Parietal lobe (tissue), 2 donors: ENCODE data around the gene CSE1L. TPM values are rescaled to one million over a fixed set of nuclear protein-coding genes. Genes with fewer than 3 reads are reported as not detected.

Source experiments
- small RNA-seq: library from RNA; depleted of rRNA; stranded (forward); fragments of <200 nt; gene quantifications from one replicate; pipeline ENCODE3, GENCODE V24; 2014; ENCODE audit warnings: low replicate concordance
- total RNA-seq: library from RNA; depleted of rRNA; stranded (reverse); fragments of >200 nt; gene quantifications from one replicate; pipeline ENCODE4 v1.2.3, GENCODE V29; 2014

CSE1L gene
- 126 TPM for total RNA-seq

GRCh38 chr20:49046087-49046900, at the start of gene CSE1L:
Gene CSE1L (plus strand): TSS chr20:49046312. CDS start chr20:49058464, 12,152 bp downstream.

Small RNA genes within 50 kb of the gene (small RNA-seq; reads per million reads assigned to genes)
- gene SNAP23P1 = not detected

Other genes starting within 250 kb of the CSE1L start
- gene PREX1, start 218.3 kb upstream of the CSE1L start, total RNA-seq = 45.7 TPM
- 30.4 TPM for gene ARFGEF2, start 124.6 kb upstream of the CSE1L start, total RNA-seq
- 58.5 TPM for gene STAU1, start 142.0 kb downstream of the CSE1L start, total RNA-seq
- gene DDX27, start 173.1 kb downstream of the CSE1L start, total RNA-seq = 25.0 TPM
- 22.8 TPM for gene ZNFX1, start 231.7 kb downstream of the CSE1L start, total RNA-seq